Left lobe of liver (tissue), 2 donors: ENCODE data around the gene MYL7. TPM values are rescaled to one million over a fixed set of nuclear protein-coding genes. Genes with fewer than 3 reads are reported as not detected.
"Not testable (repeated sequence)": the region's sequence is repeated elsewhere in the genome, so short reads cannot be mapped to it uniquely, and the experiment has no call there.

Experiments
- ATAC-seq: fragments of 200-7000 bp; cut with Tn5 transposase; one replicate; pipeline ENCODE4 v1.9.1; 2020; ENCODE audit warnings: mild to moderate bottlenecking, moderate library complexity
- DNase-seq: peaks from one replicate; pipeline ENCODE4 v3.0.0-alpha.2; 2020; ENCODE audit warnings: low spot score
- total RNA-seq: library from RNA; stranded (reverse); gene quantifications from one replicate; pipeline ENCODE4 v1.2.1, GENCODE V29; 2021
- donor health status: DM: no; HTN: no; CAD: no; lungs with moderate emphysema.
- donor health status: DM: no; HTN: yes; CAD: no.

MYL7 gene, protein sequence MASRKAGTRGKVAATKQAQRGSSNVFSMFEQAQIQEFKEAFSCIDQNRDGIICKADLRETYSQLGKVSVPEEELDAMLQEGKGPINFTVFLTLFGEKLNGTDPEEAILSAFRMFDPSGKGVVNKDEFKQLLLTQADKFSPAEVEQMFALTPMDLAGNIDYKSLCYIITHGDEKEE
- total RNA-seq, result not detected

DNA sequence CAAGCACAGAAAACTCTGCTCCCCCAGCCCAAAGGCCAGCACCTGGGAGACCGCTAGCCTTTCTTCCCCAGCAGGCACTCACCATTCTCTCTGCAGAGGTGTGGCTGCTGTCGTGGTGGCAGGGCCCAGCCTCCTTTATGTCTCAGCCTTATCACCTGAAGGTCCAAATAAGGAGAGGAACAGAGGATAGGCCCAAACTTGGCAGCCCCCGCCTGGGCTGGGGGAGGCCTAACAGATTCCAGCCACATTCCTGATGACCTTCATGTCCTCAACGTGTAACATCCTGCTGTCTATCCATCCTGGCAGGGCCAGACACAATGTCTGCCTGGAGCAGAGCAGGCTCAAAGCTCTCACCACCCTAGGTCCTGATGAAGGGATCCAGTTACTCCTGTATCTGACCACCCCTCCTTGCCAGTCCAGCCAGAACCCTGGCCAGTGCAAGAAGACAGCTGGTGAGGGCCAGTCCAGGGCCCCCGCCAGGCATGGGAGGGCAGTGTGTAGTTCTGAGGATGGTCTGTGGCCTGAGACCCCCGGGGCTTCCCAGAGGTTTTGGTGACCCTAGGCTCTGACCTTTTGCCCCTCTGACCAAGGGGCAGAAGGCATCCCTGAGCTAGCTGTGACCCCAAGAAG is at the start of gene MYL7:
Gene MYL7 (minus strand): TSS at position 112 of the 630 bp plus-strand sequence. CDS start 27 bp downstream, at position 85.
- no peak for DNase-seq
- no peak for ATAC-seq

DNA sequence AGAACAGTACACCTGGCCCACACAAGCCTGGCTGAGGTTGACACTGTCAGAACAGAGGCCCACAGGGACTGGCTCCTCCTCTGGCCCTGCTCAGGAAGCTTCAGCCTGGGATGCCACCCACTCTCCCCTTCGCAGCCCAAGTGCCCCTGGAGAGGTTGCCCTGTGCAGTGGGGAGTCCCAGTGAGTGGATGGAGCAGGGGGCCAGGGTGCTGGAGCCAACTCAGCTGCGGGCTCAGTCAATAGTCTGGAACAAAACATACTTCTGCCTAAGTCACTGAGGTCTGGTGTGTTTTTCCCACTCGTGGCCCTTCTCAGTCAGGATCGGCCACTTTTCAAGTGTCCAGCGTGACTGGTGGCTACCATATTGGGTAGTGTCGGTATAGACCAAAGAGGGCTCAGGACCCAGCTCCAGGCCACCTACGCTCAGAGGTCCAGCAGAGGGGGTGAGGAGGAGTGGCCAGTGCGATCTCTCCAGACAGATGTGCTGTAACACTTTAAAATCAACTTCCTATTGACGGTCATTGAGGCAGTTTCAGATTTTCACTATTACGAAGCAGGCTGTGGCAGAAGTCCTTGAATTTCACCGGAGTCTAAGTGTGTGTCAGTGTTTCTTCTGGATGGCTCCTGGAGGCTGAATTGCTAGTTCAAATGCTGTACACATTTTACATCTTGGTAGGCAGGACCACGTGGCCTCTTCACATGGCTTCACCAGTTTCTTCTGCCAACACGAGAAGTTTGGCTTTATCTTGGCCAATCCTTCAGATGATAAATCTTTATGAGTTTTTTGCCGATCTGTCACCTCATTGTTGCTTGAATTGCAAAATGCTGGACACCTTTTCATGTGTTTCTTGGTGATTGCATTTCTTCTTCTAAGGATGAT is 49.1 kb upstream of the MYL7 start:
- DNase-seq (peak; percentile 15), ATAC-seq (no peak)

DNA sequence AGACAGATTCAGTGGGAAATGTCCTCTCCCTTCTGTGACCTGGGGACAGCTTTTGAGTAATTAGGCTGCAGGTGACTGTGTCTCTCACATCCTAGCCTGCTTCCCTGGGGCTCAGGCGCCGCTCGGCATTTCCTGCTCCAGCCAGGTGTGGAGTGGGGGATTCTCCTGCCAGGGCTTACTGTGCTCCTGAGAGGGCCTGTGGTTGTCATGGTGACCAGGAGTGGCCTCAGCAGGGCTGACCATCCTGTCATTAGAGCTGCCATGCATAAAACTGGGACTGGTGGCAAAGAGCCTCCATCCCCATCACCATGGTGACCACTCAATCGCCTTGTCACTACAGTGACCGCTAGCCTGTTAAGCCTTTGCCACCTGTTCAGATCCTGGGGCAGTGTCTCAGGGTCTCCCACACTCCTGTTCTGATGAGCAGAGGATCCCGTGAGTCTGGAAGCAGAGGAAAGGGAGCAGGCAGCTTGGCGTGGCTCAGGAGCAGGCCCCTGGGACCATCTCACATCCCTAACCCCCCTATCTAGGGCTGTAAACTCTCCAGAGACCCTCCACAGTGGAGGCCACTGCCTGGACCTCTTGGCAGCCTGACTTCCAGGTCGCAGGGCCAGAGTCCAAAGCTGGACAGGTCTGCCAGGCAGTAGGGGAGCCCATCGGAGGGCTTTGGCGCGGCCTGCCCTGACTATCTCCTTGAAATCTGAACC is 48.3 kb upstream of the MYL7 start, which contains the start of gene GCK:
Gene GCK (minus strand): TSS at position 154 of the 707 bp plus-strand sequence. CDS start 486 bp downstream, outside the sequence.
- ATAC-seq (no peak), DNase-seq (peak; percentile 35)

GRCh38 chr7:44188480-44189225 is 47.5 kb upstream of the MYL7 start:
- DNase-seq, result peak; percentile 26
- ATAC-seq, result no peak

DNA sequence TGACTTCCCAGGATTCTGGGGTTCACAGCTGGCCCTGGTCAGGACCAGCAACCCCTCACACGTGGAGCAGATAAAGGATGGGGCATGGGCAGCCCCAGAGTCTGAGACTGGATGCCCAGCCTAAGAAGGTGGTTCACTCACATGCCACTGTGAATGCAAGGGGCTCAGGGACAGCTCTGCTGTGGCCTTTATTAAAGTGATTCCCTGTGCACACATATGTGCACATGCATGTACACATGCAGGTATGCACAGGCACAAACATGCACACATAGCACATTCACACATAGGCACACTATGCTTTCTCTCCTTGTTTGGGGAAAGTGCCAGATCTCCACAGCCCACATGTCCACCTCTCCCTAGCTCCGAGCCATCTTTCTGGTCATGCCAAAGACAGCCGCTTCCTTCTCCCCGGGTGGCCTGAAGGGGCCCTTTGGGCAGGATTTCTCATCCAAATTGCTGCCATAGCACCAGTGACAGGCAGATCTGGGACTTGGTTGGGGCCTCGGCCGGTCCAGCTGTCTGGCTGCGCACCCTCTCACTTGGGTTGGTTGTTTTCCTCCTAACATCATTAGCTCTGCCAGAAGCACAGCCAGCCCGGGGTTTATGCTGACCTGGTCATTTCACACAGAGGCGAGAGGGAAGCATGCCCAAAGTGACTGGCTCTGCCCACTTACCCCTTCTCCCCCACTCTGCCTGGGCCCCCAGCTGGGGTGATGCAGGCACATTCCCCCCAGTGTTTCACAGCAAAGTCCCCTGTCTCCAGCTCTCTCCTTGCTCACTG is 46.7 kb upstream of the MYL7 start:
- DNase-seq, result peak; percentile 28
- ATAC-seq, result peak; percentile 48

DNA sequence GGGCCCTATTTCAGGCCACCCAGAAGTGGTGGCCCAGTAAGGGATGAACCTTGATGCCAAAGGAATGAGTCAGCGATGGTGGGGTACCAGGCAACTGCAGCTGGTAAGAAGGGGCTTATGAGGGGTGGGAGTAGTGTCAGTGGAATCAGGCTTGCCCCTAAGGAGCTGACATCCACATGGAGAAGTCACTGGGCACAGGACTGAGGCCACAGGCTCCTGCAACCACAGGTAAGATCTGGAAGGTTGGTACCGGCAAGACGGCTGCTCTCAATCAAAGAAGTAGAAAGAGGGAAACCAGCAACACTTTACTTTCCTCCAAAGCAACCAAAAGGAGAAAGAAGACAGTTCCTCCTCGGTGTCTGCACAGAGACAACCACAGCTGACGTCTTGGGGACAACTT is 45.6 kb upstream of the MYL7 start:
- ATAC-seq (no peak), DNase-seq (peak; percentile 26)

- ATAC-seq (no peak), DNase-seq (peak; percentile 29)
Measured at GRCh38 chr7:44185729-44186128, 44.6 kb upstream of the MYL7 start.

- no peak for ATAC-seq
- peak; percentile 4 for DNase-seq
Measured at GRCh38 chr7:44184873-44185446, 43.8 kb upstream of the MYL7 start.

GRCh38 chr7:44184206-44184872 is 43.2 kb upstream of the MYL7 start:
- peak; percentile 35 for DNase-seq
- ATAC-seq, result no peak

GRCh38 chr7:44183386-44183785 is 42.3 kb upstream of the MYL7 start:
- DNase-seq (no peak), ATAC-seq (no peak)

- ATAC-seq (no peak), DNase-seq (peak; percentile 15)
Measured at GRCh38 chr7:44182827-44183226, 41.7 kb upstream of the MYL7 start.

- DNase-seq (peak; percentile 22), ATAC-seq (no peak)
Measured at GRCh38 chr7:44180631-44181030, 39.5 kb upstream of the MYL7 start.

DNA sequence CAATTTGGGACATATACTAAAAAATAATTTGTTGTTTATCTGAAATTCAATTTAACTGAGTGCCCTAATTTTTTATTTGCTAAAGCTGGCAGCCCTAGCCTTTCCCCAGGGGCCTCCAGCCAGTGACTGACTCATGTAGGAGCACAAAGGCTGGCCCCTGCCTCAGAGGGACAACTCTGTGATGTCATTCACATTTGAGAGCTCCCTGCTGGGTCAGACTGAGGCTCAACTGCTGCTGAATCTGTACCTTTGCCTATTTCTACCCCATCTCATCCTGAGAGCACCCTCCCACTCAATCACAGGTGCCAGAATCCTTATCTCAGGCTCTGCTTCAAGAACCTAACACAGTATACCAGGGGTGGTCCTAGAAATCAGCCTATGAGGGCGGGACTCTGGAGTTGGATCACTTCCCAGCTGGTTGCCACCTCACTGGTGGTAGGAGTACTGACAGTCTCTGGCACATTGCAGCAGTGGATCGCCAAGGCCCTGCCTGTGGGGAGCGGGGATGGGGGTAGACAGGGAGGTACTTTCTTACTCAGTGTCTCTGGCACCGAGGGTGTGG is 36.5 kb upstream of the MYL7 start:
- no peak for ATAC-seq
- DNase-seq, result peak; percentile 42

- ATAC-seq (no peak), DNase-seq (peak; percentile 27)
Measured at GRCh38 chr7:44176486-44176885, 35.4 kb upstream of the MYL7 start.

DNA sequence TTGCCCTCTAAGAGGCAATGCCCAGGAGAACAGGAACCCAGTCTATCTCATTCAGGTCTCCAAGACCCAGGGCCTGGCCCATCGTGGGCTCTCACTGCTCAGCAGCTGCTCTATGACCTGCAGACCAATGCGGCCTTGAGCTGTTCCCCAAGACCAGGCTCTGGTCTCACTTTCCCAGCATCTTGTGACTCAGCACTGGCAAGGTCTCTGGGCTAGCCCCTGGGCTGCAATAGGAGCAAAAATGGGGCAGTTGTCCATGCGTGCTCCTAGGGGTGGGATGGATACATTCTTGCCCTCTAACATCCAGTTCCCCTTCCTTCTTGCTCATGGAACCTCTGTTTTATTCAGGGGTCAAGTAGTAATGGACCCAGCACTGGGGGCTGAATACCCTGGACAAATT is 34.6 kb upstream of the MYL7 start:
- ATAC-seq, result no peak
- peak; percentile 24 for DNase-seq

- not testable (repeated sequence) for DNase-seq, ATAC-seq
Measured at GRCh38 chr7:44174694-44174948, 33.5 kb upstream of the MYL7 start.

DNA sequence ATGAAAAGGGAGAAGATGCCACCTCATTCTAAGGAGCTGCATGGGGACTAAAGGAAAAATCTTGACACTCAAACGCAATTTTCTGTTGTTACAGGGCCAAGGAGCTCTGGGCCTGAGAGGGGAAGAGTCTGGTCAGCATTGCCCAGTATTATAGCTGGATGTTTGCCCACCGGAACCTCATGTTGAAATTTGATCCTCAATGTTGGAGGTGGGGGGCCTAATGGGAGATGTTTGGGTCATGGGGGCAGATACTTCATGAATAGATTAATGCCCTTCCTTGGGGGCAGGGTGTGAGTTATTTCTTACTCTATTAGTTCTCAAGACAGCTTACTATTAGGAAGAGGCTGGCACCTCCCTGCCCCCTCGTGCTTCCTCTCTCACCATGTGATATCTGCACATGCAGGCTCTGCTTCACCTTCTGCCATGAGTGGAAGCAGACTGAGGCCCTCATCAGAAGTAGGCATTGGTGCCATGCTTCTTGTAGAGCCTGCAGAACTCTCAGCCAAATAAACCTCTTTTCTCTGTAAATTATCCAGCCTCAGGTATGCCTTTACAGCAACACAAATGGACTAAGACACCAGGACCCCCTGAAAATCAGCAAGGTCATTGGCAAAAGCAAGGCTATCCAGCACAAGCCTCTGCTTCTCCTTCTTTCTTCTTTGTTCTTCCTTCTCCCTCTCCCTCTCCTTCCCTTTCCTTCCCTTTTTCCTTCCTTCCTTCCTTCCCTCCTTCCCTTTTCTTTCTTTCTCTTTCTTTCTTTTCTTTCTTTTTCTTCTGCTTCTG is 33.0 kb upstream of the MYL7 start:
- ATAC-seq (no peak), DNase-seq (peak; percentile 11)
